HepG2 (cell line): ENCODE results near the gene FAM20C. TPM values are rescaled to one million over a fixed set of nuclear protein-coding genes. Genes with fewer than 3 reads are reported as not detected.

Experiments used
- CSRNP2 ChIP-seq: sonication (generic); formaldehyde crosslinking; conservative IDR thresholded peaks from 2 replicates; pipeline ENCODE4 v1.8.0; 2022; ENCODE audit warnings: low read depth, missing genetic modification reagents
- ELF3 ChIP-seq: IDR thresholded peaks from 2 replicates; pipeline ENCODE4 v1.6.1; 2016; ENCODE audit warnings: missing genetic modification reagents, missing compliant biosample characterization
- FOXM1 ChIP-seq: sonication (generic); formaldehyde crosslinking; IDR thresholded peaks from 2 replicates; pipeline ENCODE4 v1.5.0; 2020; ENCODE audit warnings: missing genetic modification reagents
- HNRNPLL ChIP-seq: fragments of 200-400 bp; formaldehyde crosslinking; IDR thresholded peaks from 2 replicates; pipeline ENCODE4 v1.6.1; 2017; ENCODE audit warnings: mild to moderate bottlenecking, low read depth, low read length; ENCODE audit not compliant: poor library complexity, severe bottlenecking
- IRX3 ChIP-seq: sonication (generic); formaldehyde crosslinking; IDR thresholded peaks from 2 replicates; pipeline ENCODE4 v1.8.1; 2023; ENCODE audit warnings: mild to moderate bottlenecking, low read depth, missing genetic modification reagents, borderline replicate concordance
- PATZ1 ChIP-seq: sonication (generic); formaldehyde crosslinking; IDR thresholded peaks from 2 replicates; pipeline ENCODE4 v1.4.0; 2020; ENCODE audit warnings: missing genetic modification reagents
- PAWR ChIP-seq: sonication (generic); formaldehyde crosslinking; IDR thresholded peaks from 2 replicates; pipeline ENCODE4 v1.4.0; 2020; ENCODE audit warnings: missing genetic modification reagents, mild to moderate bottlenecking, borderline replicate concordance
- PRMT3 ChIP-seq: sonication (generic); formaldehyde crosslinking; IDR thresholded peaks from 2 replicates; pipeline ENCODE4 v1.8.1; 2022; ENCODE audit warnings: low read depth, mild to moderate bottlenecking, moderate library complexity, missing genetic modification reagents, borderline replicate concordance
- RAD51 ChIP-seq: fragments of 450-650 bp; IDR thresholded peaks from 2 replicates; pipeline ENCODE4 v1.6.1; 2016; ENCODE audit warnings: borderline replicate concordance
- RFX5 ChIP-seq: IDR thresholded peaks from 2 replicates; pipeline ENCODE4 v1.6.1; 2011; ENCODE audit warnings: low read depth, low read length, improper control_type of control experiment
- SRY ChIP-seq: sonication (generic); formaldehyde crosslinking; IDR thresholded peaks from 2 replicates; pipeline ENCODE4 v1.8.0; 2022; ENCODE audit warnings: mild to moderate bottlenecking, missing genetic modification reagents
- TCF7 ChIP-seq: sonication (generic); IDR thresholded peaks from 2 replicates; pipeline ENCODE4 v1.6.1; 2016; ENCODE audit warnings: antibody characterized with exemption, low read depth
- ZBTB46 ChIP-seq: sonication (generic); formaldehyde crosslinking; IDR thresholded peaks from 2 replicates; pipeline ENCODE4 v1.4.0; 2020; ENCODE audit warnings: mild to moderate bottlenecking, missing genetic modification reagents, borderline replicate concordance
- ZC3H4 ChIP-seq: sonication (generic); formaldehyde crosslinking; IDR thresholded peaks from 2 replicates; pipeline ENCODE4 v1.4.0; 2020; ENCODE audit warnings: missing genetic modification reagents, borderline replicate concordance
- ZNF24 ChIP-seq: fragments of 450-650 bp; IDR thresholded peaks from 2 replicates; pipeline ENCODE4 v1.6.1; 2017; ENCODE audit warnings: antibody characterized with exemption, mild to moderate bottlenecking
- ZNF329 ChIP-seq: sonication (generic); formaldehyde crosslinking; IDR thresholded peaks from 2 replicates; pipeline ENCODE4 v1.9.0; 2021; ENCODE audit warnings: low read depth, mild to moderate bottlenecking, missing genetic modification reagents
- ZNF530 ChIP-seq: sonication (generic); formaldehyde crosslinking; IDR thresholded peaks from 2 replicates; pipeline ENCODE4 v1.5.0; 2020; ENCODE audit warnings: low read depth, mild to moderate bottlenecking, missing genetic modification reagents
- ZNF550 ChIP-seq: sonication (generic); formaldehyde crosslinking; IDR thresholded peaks from 2 replicates; pipeline ENCODE4 v1.4.0; 2020; ENCODE audit warnings: mild to moderate bottlenecking, missing genetic modification reagents, borderline replicate concordance
- ZNF768 ChIP-seq: sonication (generic); formaldehyde crosslinking; IDR thresholded peaks from 2 replicates; pipeline ENCODE4 v1.4.0; 2020; ENCODE audit warnings: missing genetic modification reagents
- ZNF878 ChIP-seq: sonication (generic); formaldehyde crosslinking; IDR thresholded peaks from 2 replicates; pipeline ENCODE4 v1.8.1; 2023; ENCODE audit warnings: mild to moderate bottlenecking, missing genetic modification reagents, moderate library complexity
- polyA plus RNA-seq, 8 experiments: library from polyadenylated mRNA; depleted of rRNA in 3 of 8; stranded (reverse) in 7 of 8; unstranded in 1 of 8; fragments of >200 nt; fragmentation: Illumina TruSeq in 4 of 8; extraction: Trizol in 4 of 8; gene quantifications; 2 replicates each; pipeline versions ENCODE4 v1.2.1 to v1.2.3, GENCODE V29; 2011 to 2016; ENCODE audit warnings: low read depth in 4 of 8, missing spikeins in 1 of 8, mixed read lengths in 1 of 8; ENCODE audit not compliant: insufficient read depth in 1 of 8
- total RNA-seq, 5 experiments: library from RNA; depleted of rRNA; stranded (reverse); fragments of >200 nt; fragmentation: Illumina TruSeq; extraction: Trizol; gene quantifications; 2 replicates each; pipeline ENCODE4 v1.2.3, GENCODE V29; 2016; ENCODE audit warnings: low read depth in 1 of 5

Gene FAM20C
- total and polyA plus RNA-seq, 2 of the 13 experiments (the other 11 are each of a cell fraction or from before 2014, with no cell fraction given), result 11.9 to 19.9 TPM

GRCh38 chr7:191981-192649 is at the start of gene FAM20C (continued):
- TF ChIP-seq TCF7 (no peak), RFX5 (no peak), HNRNPLL (peak; percentile 40), PATZ1 (CRISPR knock-in tag) (peak; percentile 50), CSRNP2 (no peak), ELF3 (CRISPR knock-in tag) (peak; percentile 33; the same call in 1 of the 2 replicates), SRY (CRISPR knock-in tag) (0 out of 2 replicates have a peak, but pooled peaks have one; percentile 15), ZNF550 (no peak), ZC3H4 (CRISPR knock-in tag) (no peak), IRX3 (peak; percentile 56; the same call in 1 of the 2 replicates), ZNF768 (CRISPR knock-in tag) (0 out of 2 replicates have a peak, but pooled peaks have one; percentile 19), PAWR (CRISPR knock-in tag) (no peak), RAD51 (no peak), ZNF530 (CRISPR knock-in tag) (no peak), ZNF878 (no peak), ZNF329 (no peak), FOXM1 (no peak), ZNF24 (no peak), PRMT3 (CRISPR knock-in tag) (no peak), ZBTB46 (no peak)
